Measurements from ENCODE around the gene SEMA3D. TPM values are rescaled to one million over a fixed set of nuclear protein-coding genes. Genes with fewer than 3 reads are reported as not detected.

Gene SEMA3D
- total RNA-seq, 1 experiment from 2014 or later: 0.61 TPM

- Histone ChIP-seq H3K9me3 (no peaks in the 10 kb centered on the region), H3K27me3 (replicated peaks; ENCODE audit: control insufficient read depth, insufficient read depth, low read length) (no peaks in the 10 kb centered on the region), H3K4me3 (ENCODE audit: low read depth, low read length) (no peak overlapping the region), H3K4me1 (no peaks in the 10 kb centered on the region), H3K36me3 (ENCODE audit: control insufficient read depth, insufficient read depth, low read length) (no peaks in the 10 kb centered on the region)
- ChIA-PET POLR2A (no interaction called here), CTCF (no interaction called here)
- Mint-ChIP-seq H3K27me3 (ENCODE audit: insufficient read depth, unreplicated experiment) (no peaks in the 10 kb centered on the region), H3K27ac (ENCODE audit: unreplicated experiment) (no peak overlapping the region), H3K4me1 (ENCODE audit: low read depth, unreplicated experiment) (no peaks in the 10 kb centered on the region), H3K36me3 (ENCODE audit: insufficient read depth, unreplicated experiment) (no peaks in the 10 kb centered on the region), H3K9me3 (ENCODE audit: unreplicated experiment) (no peaks in the 10 kb centered on the region), H3K4me3 (ENCODE audit: unreplicated experiment) (no peak overlapping the region)
- BruUV-seq (replicated peaks): no TSS peak
- intact Hi-C loops (cut with micrococcal nuclease; ENCODE audit: unreplicated experiment): no loop called here
- TF ChIP-seq, protein P1, sequence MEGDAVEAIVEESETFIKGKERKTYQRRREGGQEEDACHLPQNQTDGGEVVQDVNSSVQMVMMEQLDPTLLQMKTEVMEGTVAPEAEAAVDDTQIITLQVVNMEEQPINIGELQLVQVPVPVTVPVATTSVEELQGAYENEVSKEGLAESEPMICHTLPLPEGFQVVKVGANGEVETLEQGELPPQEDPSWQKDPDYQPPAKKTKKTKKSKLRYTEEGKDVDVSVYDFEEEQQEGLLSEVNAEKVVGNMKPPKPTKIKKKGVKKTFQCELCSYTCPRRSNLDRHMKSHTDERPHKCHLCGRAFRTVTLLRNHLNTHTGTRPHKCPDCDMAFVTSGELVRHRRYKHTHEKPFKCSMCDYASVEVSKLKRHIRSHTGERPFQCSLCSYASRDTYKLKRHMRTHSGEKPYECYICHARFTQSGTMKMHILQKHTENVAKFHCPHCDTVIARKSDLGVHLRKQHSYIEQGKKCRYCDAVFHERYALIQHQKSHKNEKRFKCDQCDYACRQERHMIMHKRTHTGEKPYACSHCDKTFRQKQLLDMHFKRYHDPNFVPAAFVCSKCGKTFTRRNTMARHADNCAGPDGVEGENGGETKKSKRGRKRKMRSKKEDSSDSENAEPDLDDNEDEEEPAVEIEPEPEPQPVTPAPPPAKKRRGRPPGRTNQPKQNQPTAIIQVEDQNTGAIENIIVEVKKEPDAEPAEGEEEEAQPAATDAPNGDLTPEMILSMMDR (IDR thresholded peaks at IDR 0.05; ENCODE audit: insufficient read depth in 1 of 2, low read depth in 1 of 2, low read length in 1 of 2, severe bottlenecking in 1 of 2, unreplicated experiment in 1 of 2): no peak
- DNase-seq: no peak
Measured at GRCh38 chr7:85039196-85039923, 147.5 kb downstream of the SEMA3D start.

DNA sequence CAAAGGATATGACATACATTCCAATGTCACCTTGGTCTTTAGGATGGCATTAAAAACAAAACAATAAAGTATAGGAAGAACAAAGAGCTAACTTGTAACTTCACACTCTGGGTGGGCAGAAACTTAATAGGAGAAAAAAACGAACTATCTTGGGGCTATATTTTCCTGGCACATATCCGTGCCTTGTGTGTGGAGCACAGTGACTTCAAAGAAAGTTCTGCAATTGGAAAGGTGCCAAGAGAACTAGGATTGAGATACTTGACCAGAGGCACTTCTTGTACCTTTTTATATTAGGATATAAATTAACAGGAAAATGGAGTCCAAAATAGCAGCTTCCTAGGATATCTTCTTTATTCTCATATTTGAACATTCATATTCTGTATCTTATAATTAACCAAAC is 148.4 kb downstream of the SEMA3D start:
- Mint-ChIP-seq H3K4me3 (ENCODE audit: unreplicated experiment) (no peak overlapping the region), H3K27ac (ENCODE audit: unreplicated experiment) (no peak overlapping the region), H3K9me3 (ENCODE audit: unreplicated experiment) (no peaks in the 10 kb centered on the region), H3K27me3 (ENCODE audit: insufficient read depth, unreplicated experiment) (no peaks in the 10 kb centered on the region), H3K4me1 (ENCODE audit: low read depth, unreplicated experiment) (no peaks in the 10 kb centered on the region), H3K36me3 (ENCODE audit: insufficient read depth, unreplicated experiment) (no peaks in the 10 kb centered on the region)
- Histone ChIP-seq H3K9me3 (no peaks in the 10 kb centered on the region), H3K36me3 (ENCODE audit: control insufficient read depth, insufficient read depth, low read length) (no peaks in the 10 kb centered on the region), H3K4me3 (ENCODE audit: low read depth, low read length) (no peak overlapping the region), H3K27me3 (replicated peaks; ENCODE audit: control insufficient read depth, insufficient read depth, low read length) (no peaks in the 10 kb centered on the region), H3K4me1 (no peaks in the 10 kb centered on the region)
- POLR2A ChIA-PET: no interaction called here
- TF ChIP-seq, protein P1 (IDR thresholded peaks at IDR 0.05; ENCODE audit: insufficient read depth in 1 of 2, low read depth in 1 of 2, low read length in 1 of 2, severe bottlenecking in 1 of 2, unreplicated experiment in 1 of 2): no peak
- intact Hi-C loops (cut with micrococcal nuclease; ENCODE audit: unreplicated experiment): no loop called here
- BruUV-seq (replicated peaks): no TSS peak
- DNase-seq: no peak
- CTCF ChIA-PET: no interaction called here

DNA sequence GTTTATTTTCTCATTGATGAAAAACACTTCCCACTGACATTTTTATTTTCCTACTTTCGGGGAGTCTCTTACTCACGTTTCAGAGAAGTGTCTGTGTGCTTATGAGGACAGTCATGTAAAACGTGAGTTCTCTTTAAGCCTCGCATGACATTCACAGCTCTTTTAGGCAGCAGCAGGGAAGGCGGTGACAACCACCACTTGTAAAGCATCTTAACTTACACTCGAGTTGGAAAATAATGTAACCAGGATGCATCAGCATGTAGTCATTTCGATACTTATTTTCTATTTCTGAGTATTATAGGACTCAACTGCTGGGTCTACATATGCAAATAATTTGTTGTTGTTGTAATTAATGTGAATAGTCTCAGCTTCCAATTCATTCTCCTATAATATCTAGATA is 153.6 kb downstream of the SEMA3D start:
- H3K4me1 Mint-ChIP-seq (ENCODE audit: low read depth, unreplicated experiment): no peaks in the 10 kb centered on the region
- H3K27me3 Mint-ChIP-seq (ENCODE audit: insufficient read depth, unreplicated experiment): peaks cover 4% of the 10 kb centered on the region
- intact Hi-C loops (cut with micrococcal nuclease; ENCODE audit: unreplicated experiment): no loop called here
- POLR2A ChIA-PET: no interaction called here
- no peak overlapping the region for H3K4me3 Mint-ChIP-seq (ENCODE audit: unreplicated experiment)
- TF ChIP-seq, protein P1 (IDR thresholded peaks at IDR 0.05; ENCODE audit: insufficient read depth in 1 of 2, low read depth in 1 of 2, low read length in 1 of 2, severe bottlenecking in 1 of 2, unreplicated experiment in 1 of 2): no peak
- H3K27ac Mint-ChIP-seq (ENCODE audit: unreplicated experiment): no peak overlapping the region
- Histone ChIP-seq H3K27me3 (replicated peaks; ENCODE audit: control insufficient read depth, insufficient read depth, low read length) (no peaks in the 10 kb centered on the region), H3K9me3 (no peaks in the 10 kb centered on the region), H3K36me3 (ENCODE audit: control insufficient read depth, insufficient read depth, low read length) (no peaks in the 10 kb centered on the region), H3K4me1 (peaks cover 7% of the 10 kb centered on the region; the same call in 1 of the 2 replicates), H3K4me3 (ENCODE audit: low read depth, low read length) (no peak overlapping the region)
- BruUV-seq (replicated peaks): no TSS peak
- no peaks in the 10 kb centered on the region for H3K36me3 Mint-ChIP-seq (ENCODE audit: insufficient read depth, unreplicated experiment)
- CTCF ChIA-PET: interaction anchor here (0.6 kb wide), 1 partner anchor 16 kb away, joined by 4 read pairs; no protein-coding TSS in a partner anchor
- H3K9me3 Mint-ChIP-seq (ENCODE audit: unreplicated experiment): no peaks in the 10 kb centered on the region
- DNase-seq: no peak

All from Caco-2 (cell line).